Thyroid gland (tissue), 4 donors: ENCODE data around the gene GRIA1. TPM values are rescaled to one million over a fixed set of nuclear protein-coding genes. Genes with fewer than 3 reads are reported as not detected.

Experiments used
- DNase-seq, 2 donors: peaks; one replicate each; pipeline ENCODE4 v3.0.0-alpha.2; 2019
- H3K27ac ChIP-seq, 3 donors: fragments of 200-600 bp; sonication (generic); 1 replicate in 2 of 3; 2 replicates in 1 of 3; pipeline ENCODE4 v1.5.1; 2016 to 2019; ENCODE audit warnings: mild to moderate bottlenecking in 1 of 3, moderate library complexity in 1 of 3
- H3K27me3 ChIP-seq: fragments of 200-600 bp; sonication (generic); one replicate; pipeline ENCODE4 v1.5.1; 2019
- H3K36me3 ChIP-seq, 2 donors: fragments of 200-600 bp; sonication (generic); one replicate each; pipeline ENCODE4 v1.5.1; 2016 to 2019
- H3K4me1 ChIP-seq, 2 donors: fragments of 200-600 bp; sonication (generic); one replicate each; pipeline ENCODE4 v1.5.1; 2017 to 2019
- H3K4me3 ChIP-seq, 3 donors: fragments of 200-600 bp; sonication (generic); replicated peaks in 1 of 3; 1 replicate in 2 of 3; 2 replicates in 1 of 3; pipeline ENCODE4 v1.5.1; 2016; ENCODE audit warnings: mild to moderate bottlenecking in 1 of 3
- H3K9me3 ChIP-seq: fragments of 200-600 bp; sonication (generic); one replicate; pipeline ENCODE4 v1.5.1; 2017
- POLR2A ChIP-seq, 2 donors: fragments of 450-650 bp; IDR thresholded peaks; one replicate each; pipeline ENCODE4 v1.6.1; 2017; ENCODE audit warnings: antibody characterized with exemption in 2 of 2, mild to moderate bottlenecking in 2 of 2, moderate library complexity in 1 of 2
- WGBS, 2 donors: methylation state at CpG; one replicate each; pipeline ENCODE4 v1.1.5; 2017; 5-methylcytosine and 5-hydroxymethylcytosine counted together
- intact Hi-C: fragments of 100-400 bp; cut with DNase I; formaldehyde crosslinking; loops from one replicate; pipeline ENCODE4 v1.15.1; 2023
- total RNA-seq, 4 donors: library from RNA; depleted of rRNA; stranded (reverse); fragments of >200 nt; gene quantifications; one replicate each; pipeline ENCODE4 v1.2.3, GENCODE V29; 2016
- TF ChIP-seq, protein P1 (sequence below), 6 experiments: fragments of 200-600 bp in 3 of 6; fragments of 450-650 bp in 3 of 6; sonication (generic) in 3 of 6; IDR thresholded peaks; one replicate each; pipeline ENCODE4 v1.5.1; 2016 to 2019; ENCODE audit warnings: antibody characterized with exemption in 6 of 6, mild to moderate bottlenecking in 2 of 6, inconsistent platforms in 1 of 6, moderate library complexity in 1 of 6

The GRIA1 gene
- total RNA-seq, 4 donors from 2014 or later = 0.21 to 2.6 (median 0.79) TPM

- Histone ChIP-seq H3K4me1 (no peaks in the 10 kb centered on the region), H3K27me3 (no peaks in the 10 kb centered on the region), H3K27ac (no peak overlapping the region), H3K36me3 (no peaks in the 10 kb centered on the region), H3K9me3 (no peaks in the 10 kb centered on the region), H3K4me3 (no peak overlapping the region)
- no peak for TF ChIP-seq POLR2A (IDR thresholded peaks at IDR 0.05)
- TF ChIP-seq, protein P1, sequence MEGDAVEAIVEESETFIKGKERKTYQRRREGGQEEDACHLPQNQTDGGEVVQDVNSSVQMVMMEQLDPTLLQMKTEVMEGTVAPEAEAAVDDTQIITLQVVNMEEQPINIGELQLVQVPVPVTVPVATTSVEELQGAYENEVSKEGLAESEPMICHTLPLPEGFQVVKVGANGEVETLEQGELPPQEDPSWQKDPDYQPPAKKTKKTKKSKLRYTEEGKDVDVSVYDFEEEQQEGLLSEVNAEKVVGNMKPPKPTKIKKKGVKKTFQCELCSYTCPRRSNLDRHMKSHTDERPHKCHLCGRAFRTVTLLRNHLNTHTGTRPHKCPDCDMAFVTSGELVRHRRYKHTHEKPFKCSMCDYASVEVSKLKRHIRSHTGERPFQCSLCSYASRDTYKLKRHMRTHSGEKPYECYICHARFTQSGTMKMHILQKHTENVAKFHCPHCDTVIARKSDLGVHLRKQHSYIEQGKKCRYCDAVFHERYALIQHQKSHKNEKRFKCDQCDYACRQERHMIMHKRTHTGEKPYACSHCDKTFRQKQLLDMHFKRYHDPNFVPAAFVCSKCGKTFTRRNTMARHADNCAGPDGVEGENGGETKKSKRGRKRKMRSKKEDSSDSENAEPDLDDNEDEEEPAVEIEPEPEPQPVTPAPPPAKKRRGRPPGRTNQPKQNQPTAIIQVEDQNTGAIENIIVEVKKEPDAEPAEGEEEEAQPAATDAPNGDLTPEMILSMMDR (IDR thresholded peaks at IDR 0.05) = no peak
- intact Hi-C loops = no loop called here
- DNase-seq = no peak
- 79 to 82% methylated on average over 1 of the region's 1 CpG for WGBS, 2 donors
These were observed 101.6 kb downstream of the GRIA1 start for GRCh38 chr5:153592081-153592480.

GRCh38 chr5:153594785-153595184 is 104.3 kb downstream of the GRIA1 start:
- no peak overlapping the region for H3K27ac ChIP-seq
- no peak overlapping the region for H3K4me3 ChIP-seq
- H3K27me3 ChIP-seq = no peaks in the 10 kb centered on the region
- TF ChIP-seq, protein P1 (IDR thresholded peaks at IDR 0.05) = no peak
- TF ChIP-seq POLR2A (IDR thresholded peaks at IDR 0.05) = no peak
- DNase-seq = no peak
- intact Hi-C loops = no loop called here
- H3K9me3 ChIP-seq = no peaks in the 10 kb centered on the region
- H3K4me1 ChIP-seq = no peaks in the 10 kb centered on the region
- H3K36me3 ChIP-seq = no peaks in the 10 kb centered on the region

- intact Hi-C loops = no loop called here
- H3K27me3 ChIP-seq = no peaks in the 10 kb centered on the region
- no peaks in the 10 kb centered on the region for H3K4me1 ChIP-seq
- no peak for DNase-seq
- no peaks in the 10 kb centered on the region for H3K36me3 ChIP-seq
- H3K27ac ChIP-seq = no peak overlapping the region
- no peak overlapping the region for H3K4me3 ChIP-seq
- no peaks in the 10 kb centered on the region for H3K9me3 ChIP-seq
- TF ChIP-seq POLR2A (IDR thresholded peaks at IDR 0.05) = no peak
- TF ChIP-seq, protein P1 (IDR thresholded peaks at IDR 0.05) = no peak
These were observed 107.6 kb downstream of the GRIA1 start for GRCh38 chr5:153598099-153598498.

DNA sequence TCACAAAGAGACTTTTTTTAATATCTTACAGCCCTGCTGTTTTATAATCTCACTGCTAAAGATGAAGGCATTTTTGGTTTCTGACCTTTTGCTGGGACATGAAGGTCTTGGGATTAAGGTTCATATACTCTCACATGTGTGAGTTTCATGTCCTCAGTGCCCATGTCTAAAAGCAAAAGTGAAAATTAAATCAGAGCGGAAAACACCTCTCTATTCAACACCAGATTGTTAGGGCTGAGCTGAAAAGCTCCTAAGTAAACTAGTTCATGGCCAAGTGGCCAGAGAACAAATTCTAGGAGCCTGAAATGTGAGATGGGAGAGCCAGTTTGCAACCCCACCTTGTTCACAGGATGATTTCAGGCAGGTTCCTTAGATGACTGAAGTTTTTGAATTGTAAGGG is 110.9 kb downstream of the GRIA1 start:
- WGBS, 2 donors = 52 to 65% methylated on average over 1 of the region's 1 CpG
- Histone ChIP-seq H3K4me1 (no peaks in the 10 kb centered on the region), H3K27me3 (no peaks in the 10 kb centered on the region), H3K36me3 (no peaks in the 10 kb centered on the region), H3K9me3 (no peaks in the 10 kb centered on the region), H3K4me3 (no peak overlapping the region), H3K27ac (no peak overlapping the region)
- intact Hi-C loops = no loop called here
- no peak for TF ChIP-seq POLR2A (IDR thresholded peaks at IDR 0.05)
- TF ChIP-seq, protein P1 (IDR thresholded peaks at IDR 0.05) = no peak
- DNase-seq = no peak

GRCh38 chr5:153605386-153605785 is 114.9 kb downstream of the GRIA1 start:
- 89 to 94% methylated on average over 1 of the region's 1 CpG for WGBS, 2 donors

More at GRCh38 chr5:153605386-153605785, 114.9 kb downstream of the GRIA1 start:
- Histone ChIP-seq H3K36me3 (no peaks in the 10 kb centered on the region), H3K27ac (no peak overlapping the region), H3K4me3 (no peak overlapping the region), H3K9me3 (no peaks in the 10 kb centered on the region), H3K4me1 (no peaks in the 10 kb centered on the region), H3K27me3 (no peaks in the 10 kb centered on the region)
- TF ChIP-seq, protein P1 (IDR thresholded peaks at IDR 0.05) = no peak
- TF ChIP-seq POLR2A (IDR thresholded peaks at IDR 0.05) = no peak
- no peak for DNase-seq
- intact Hi-C loops = no loop called here
